ENCODE results near the gene IFNA5. TPM values are rescaled to one million over a fixed set of nuclear protein-coding genes. Genes with fewer than 3 reads are reported as not detected.

Gene IFNA5
- total RNA-seq, 2 experiments from 2014 or later = not detected

GRCh38 chr9:21265421-21266189 is 39.5 kb downstream of the IFNA5 start:
- Mint-ChIP-seq H3K27ac (no peak overlapping the region), H3K27me3 (peaks cover 14% of the 10 kb centered on the region), H3K9me3 (no peaks in the 10 kb centered on the region), H3K36me3 (ENCODE audit: low read depth) (no peaks in the 10 kb centered on the region), H3K4me1 (ENCODE audit: low read depth) (peaks cover 2% of the 10 kb centered on the region), H3K4me3 (no peak overlapping the region)
- TF ChIP-seq, protein P1, sequence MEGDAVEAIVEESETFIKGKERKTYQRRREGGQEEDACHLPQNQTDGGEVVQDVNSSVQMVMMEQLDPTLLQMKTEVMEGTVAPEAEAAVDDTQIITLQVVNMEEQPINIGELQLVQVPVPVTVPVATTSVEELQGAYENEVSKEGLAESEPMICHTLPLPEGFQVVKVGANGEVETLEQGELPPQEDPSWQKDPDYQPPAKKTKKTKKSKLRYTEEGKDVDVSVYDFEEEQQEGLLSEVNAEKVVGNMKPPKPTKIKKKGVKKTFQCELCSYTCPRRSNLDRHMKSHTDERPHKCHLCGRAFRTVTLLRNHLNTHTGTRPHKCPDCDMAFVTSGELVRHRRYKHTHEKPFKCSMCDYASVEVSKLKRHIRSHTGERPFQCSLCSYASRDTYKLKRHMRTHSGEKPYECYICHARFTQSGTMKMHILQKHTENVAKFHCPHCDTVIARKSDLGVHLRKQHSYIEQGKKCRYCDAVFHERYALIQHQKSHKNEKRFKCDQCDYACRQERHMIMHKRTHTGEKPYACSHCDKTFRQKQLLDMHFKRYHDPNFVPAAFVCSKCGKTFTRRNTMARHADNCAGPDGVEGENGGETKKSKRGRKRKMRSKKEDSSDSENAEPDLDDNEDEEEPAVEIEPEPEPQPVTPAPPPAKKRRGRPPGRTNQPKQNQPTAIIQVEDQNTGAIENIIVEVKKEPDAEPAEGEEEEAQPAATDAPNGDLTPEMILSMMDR (IDR thresholded peaks at IDR 0.05) = no peak
- DNase-seq (no peak), ATAC-seq (no peak)
- intact Hi-C loops (cut with micrococcal nuclease) = no loop called here
- CTCF ChIA-PET = interaction anchor here (1.0 to 1.3 kb wide), 3 partner anchors 14 to 523 kb away, joined by 3 read pairs; no protein-coding TSS in a partner anchor
- POLR2A ChIA-PET = no interaction called here

GRCh38 chr9:21255538-21256212 is 49.4 kb downstream of the IFNA5 start:
- CTCF ChIA-PET = interaction anchor here (0.8 to 1.3 kb wide), 2 partner anchors 59 to 62 kb away, joined by 3 read pairs; no protein-coding TSS in a partner anchor
- H3K4me3 Mint-ChIP-seq = no peak overlapping the region
- H3K36me3 Mint-ChIP-seq (ENCODE audit: low read depth) = no peaks in the 10 kb centered on the region
- ATAC-seq = no peak
- no peak for DNase-seq
- TF ChIP-seq, protein P1 (IDR thresholded peaks at IDR 0.05) = no peak
- H3K27ac Mint-ChIP-seq = no peak overlapping the region
- intact Hi-C loops (cut with micrococcal nuclease) = no loop called here
- no peaks in the 10 kb centered on the region for H3K9me3 Mint-ChIP-seq
- H3K27me3 Mint-ChIP-seq = peaks cover 3% of the 10 kb centered on the region
- peaks cover 5% of the 10 kb centered on the region for H3K4me1 Mint-ChIP-seq (ENCODE audit: low read depth)
- POLR2A ChIA-PET = no interaction called here

Other genes starting within 250 kb of the IFNA5 start
- 1 to 10 TPM in 1 of 2 experiments, under 1 TPM in 1; 0.87 to 1.1 TPM for gene IFNB1, start 227.4 kb downstream of the IFNA5 start, total RNA-seq
- not detected for gene IFNW1, start 163.5 kb downstream of the IFNA5 start, total RNA-seq
- gene IFNA21, start 138.7 kb downstream of the IFNA5 start, total RNA-seq = not detected
- not detected for gene IFNA4, start 117.7 kb downstream of the IFNA5 start, total RNA-seq
- gene IFNA7, start 103.1 kb downstream of the IFNA5 start, total RNA-seq = not detected
- gene IFNA10, start 98.2 kb downstream of the IFNA5 start, total RNA-seq = not detected
- not detected for gene IFNA16, start 88.0 kb downstream of the IFNA5 start, total RNA-seq
- gene IFNA17, start 77.1 kb downstream of the IFNA5 start, total RNA-seq = not detected
- not detected for gene IFNA14, start 65.3 kb downstream of the IFNA5 start, total RNA-seq
- 10 to 100 TPM; 15.6 to 15.8 TPM for gene KLHL9, start 30.1 kb upstream of the IFNA5 start, total RNA-seq
- gene IFNA6, start 45.6 kb upstream of the IFNA5 start, total RNA-seq = not detected
- not detected for gene IFNA13, start 62.7 kb upstream of the IFNA5 start, total RNA-seq
- gene IFNA2, start 80.1 kb upstream of the IFNA5 start, total RNA-seq = not detected
- not detected for gene IFNA8, start 103.8 kb upstream of the IFNA5 start, total RNA-seq
- not detected for gene IFNA1, start 135.1 kb upstream of the IFNA5 start, total RNA-seq
- gene IFNE, start 177.0 kb upstream of the IFNA5 start, total RNA-seq = not detected